GM12878 (cell line): Measurements from ENCODE around the gene KRTAP2-4. TPM values are rescaled to one million over a fixed set of nuclear protein-coding genes. Genes with fewer than 3 reads are reported as not detected.

Source experiments
- ATAC-seq: fragments of 200-7000 bp; cut with Tn5 transposase; 3 replicates; pipeline ENCODE4 v1.9.1; 2020; ENCODE audit warnings: mild to moderate bottlenecking, moderate library complexity
- BruUV-seq: library from RNA; stranded (reverse); fragments of 400-500 nt; replicated peaks from 2 replicates; lab custom pipeline; 2021; lab: Mats Ljungman, UMichigan
- CTCF ChIA-PET: fragments of 300-600 bp; sonication (Branson Sonifier 250); formaldehyde crosslinking; extraction: SDS; loops from one replicate; lab custom pipeline; 2021; ENCODE audit warnings: inconsistent platforms; lab: Yijun Ruan, JAX
- POLR2A ChIA-PET: fragments of 350-600 bp; formaldehyde crosslinking; extraction: SDS; loops from one replicate; lab custom pipeline; 2021; ENCODE audit warnings: inconsistent platforms; lab: Charles Lee
- RAD21 ChIA-PET: fragments of 300-600 bp; sonication (Branson Sonifier 250); formaldehyde crosslinking; loops from one replicate; lab custom pipeline; 2023; ENCODE audit warnings: antibody characterized with exemption; ENCODE audit not compliant: unreplicated experiment; lab: Charles Lee
- SMC1A ChIA-PET: fragments of 300-600 bp; sonication (Branson Sonifier 250); formaldehyde crosslinking; loops from one replicate; lab custom pipeline; 2023; ENCODE audit not compliant: unreplicated experiment, uncharacterized antibody; lab: Charles Lee
- DNase-seq: peaks from one replicate; pipeline ENCODE4 v3.0.0-alpha.2; 2011; ENCODE audit warnings: low read depth, low spot score
- FAIRE-seq: peaks from 3 replicates; lab custom pipeline; 2011; peaks lifted over from hg19 to GRCh38; lab: Jason Lieb, UNC
- H2AFZ ChIP-seq: 2 replicates; pipeline ENCODE4 v1.6.0; 2011; ENCODE audit warnings: low read depth, low read length, control low read depth; ENCODE audit not compliant: control insufficient read depth
- H3K27ac ChIP-seq: 2 replicates; pipeline ENCODE4 v1.5.1; 2011; ENCODE audit warnings: control low read depth; ENCODE audit not compliant: control insufficient read depth, insufficient read depth
- H3K27me3 ChIP-seq, 2 experiments: replicated peaks in 1 of 2; 2 replicates each; pipeline versions ENCODE4 v1.6.0 to v1.6.1; 2011; ENCODE audit warnings: low read length in 1 of 2; ENCODE audit not compliant: control insufficient read depth in 2 of 2, insufficient read depth in 2 of 2
- H3K36me3 ChIP-seq, 2 experiments: 2 replicates each; pipeline ENCODE4 v1.5.1; 2011; ENCODE audit warnings: low read length in 1 of 2; ENCODE audit not compliant: control insufficient read depth in 2 of 2, insufficient read depth in 2 of 2
- H3K4me1 ChIP-seq: 2 replicates; pipeline ENCODE4 v1.6.1; 2011; ENCODE audit warnings: mild to moderate bottlenecking, low read length, moderate library complexity, mixed read lengths; ENCODE audit not compliant: control insufficient read depth, insufficient read depth
- H3K4me2 ChIP-seq: 2 replicates; pipeline ENCODE4 v1.6.0; 2011; ENCODE audit warnings: control low read depth; ENCODE audit not compliant: control insufficient read depth, insufficient read depth
- H3K4me3 ChIP-seq: fragments of 200-600 bp; sonication (generic); 2 replicates; pipeline ENCODE4 v1.5.1; 2016
- H3K79me2 ChIP-seq: 2 replicates; pipeline ENCODE4 v1.6.0; 2011; ENCODE audit warnings: low read length; ENCODE audit not compliant: control insufficient read depth, insufficient read depth
- H3K9ac ChIP-seq: 2 replicates; pipeline ENCODE4 v1.8.0; 2011; ENCODE audit warnings: low read length, control low read depth, mixed read lengths; ENCODE audit not compliant: control insufficient read depth, insufficient read depth
- H3K9me3 ChIP-seq: replicated peaks from 3 replicates; pipeline ENCODE4 v1.5.1; 2011; ENCODE audit warnings: mild to moderate bottlenecking, low read length; ENCODE audit not compliant: control insufficient read depth, insufficient read depth
- H4K20me1 ChIP-seq: 2 replicates; pipeline ENCODE4 v1.6.0; 2011; ENCODE audit not compliant: control insufficient read depth, insufficient read depth
- BCL3 ChIP-seq: IDR thresholded peaks from 2 replicates; pipeline ENCODE4 v1.6.1; 2011; ENCODE audit warnings: borderline replicate concordance, low read depth, mild to moderate bottlenecking, moderate library complexity, low read length; ENCODE audit not compliant: insufficient read depth, poor library complexity, severe bottlenecking
- FOS ChIP-seq: IDR thresholded peaks from 3 replicates; pipeline ENCODE4 v1.6.1; 2011; ENCODE audit warnings: borderline replicate concordance; ENCODE audit not compliant: insufficient read length; ENCODE audit errors: extremely low read depth
- KDM1A ChIP-seq: fragments of 200-600 bp; sonication (generic); IDR thresholded peaks from 2 replicates; pipeline ENCODE4 v1.6.1; 2016; ENCODE audit warnings: borderline replicate concordance
- MYC ChIP-seq: IDR thresholded peaks from 2 replicates; pipeline ENCODE4 v1.6.1; 2011; ENCODE audit warnings: mild to moderate bottlenecking, low read length, moderate library complexity, inconsistent platforms; ENCODE audit not compliant: insufficient read depth, insufficient replicate concordance, insufficient read length, severe bottlenecking
- SREBF2 ChIP-seq: IDR thresholded peaks from 2 replicates; pipeline ENCODE4 v1.6.1; 2012; ENCODE audit warnings: mild to moderate bottlenecking, low read length
- ZZZ3 ChIP-seq: IDR thresholded peaks from 2 replicates; pipeline ENCODE4 v1.6.1; 2011; ENCODE audit warnings: low read depth; ENCODE audit not compliant: control insufficient read depth, insufficient read length
- WGBS: methylation state at CpG from one replicate; pipeline ENCODE4 v1.1.6; 2016; ENCODE audit warnings: low lambda C conversion rate; ENCODE audit not compliant: insufficient replicate concordance, insufficient coverage; ENCODE audit errors: missing lambda C conversion rate; 5-methylcytosine and 5-hydroxymethylcytosine counted together
- in situ Hi-C: fragments of 300-500 bp; cut with MboI; formaldehyde crosslinking; loops from 9 replicates; pipeline ENCODE4 v1.14.3; 2018; ENCODE audit warnings: mixed read lengths
- intact Hi-C: fragments of 100-400 bp; cut with micrococcal nuclease; formaldehyde crosslinking; loops from one replicate; pipeline ENCODE4 v1.14.2; 2022; ENCODE audit not compliant: unreplicated experiment
- polyA plus RNA-seq, 11 experiments: library from polyadenylated mRNA; depleted of rRNA in 4 of 11; unstranded in 6 of 11; stranded (reverse) in 5 of 11; fragments of >200 nt; fragmentation: Nextera tagmentation in 4 of 11; fragmentation: Illumina TruSeq in 1 of 11; extraction: Ambion mirVana in 4 of 11; extraction: Trizol in 1 of 11; gene quantifications; 1 replicate in 1 of 11; 2 replicates in 10 of 11; pipeline versions ENCODE4 v1.2.1 to v1.2.3, GENCODE V29; 2011 to 2016; ENCODE audit warnings: inconsistent platforms in 2 of 11, missing spikeins in 2 of 11, low read depth in 1 of 11
- total RNA-seq, 4 experiments: library from RNA; depleted of rRNA in 3 of 4; stranded (reverse); fragments of >200 nt in 3 of 4; fragmentation: Illumina TruSeq in 1 of 4; extraction: Trizol in 1 of 4; gene quantifications; 2 replicates each; pipeline versions ENCODE4 v1.2.1 to v1.2.3, GENCODE V29; 2013 to 2021
- TF ChIP-seq, protein P1 (sequence below): IDR thresholded peaks from 2 replicates; pipeline ENCODE4 v1.6.1; 2011; ENCODE audit warnings: borderline replicate concordance, low read depth, mild to moderate bottlenecking, moderate library complexity, mixed read lengths, low read length; ENCODE audit not compliant: insufficient read depth; ENCODE audit errors: extremely low read length
- TF ChIP-seq, protein P2 (sequence below): fragments of 450-650 bp; IDR thresholded peaks from 2 replicates; pipeline ENCODE4 v1.6.1; 2017; ENCODE audit warnings: mild to moderate bottlenecking, moderate library complexity
- TF ChIP-seq, protein P3 (sequence below): fragments of 450-650 bp; IDR thresholded peaks from 2 replicates; pipeline ENCODE4 v1.6.1; 2014; ENCODE audit warnings: mild to moderate bottlenecking
- TF ChIP-seq, protein P4 (sequence below): fragments of 150-350 bp; IDR thresholded peaks from 2 replicates; pipeline ENCODE4 v1.6.1; 2014; ENCODE audit warnings: mild to moderate bottlenecking, low read depth, low read length

The KRTAP2-4 gene
- total and polyA plus RNA-seq, 10 of the 15 experiments (the other 5 are each of a cell fraction or from before 2014, with no cell fraction given): not detected

DNA sequence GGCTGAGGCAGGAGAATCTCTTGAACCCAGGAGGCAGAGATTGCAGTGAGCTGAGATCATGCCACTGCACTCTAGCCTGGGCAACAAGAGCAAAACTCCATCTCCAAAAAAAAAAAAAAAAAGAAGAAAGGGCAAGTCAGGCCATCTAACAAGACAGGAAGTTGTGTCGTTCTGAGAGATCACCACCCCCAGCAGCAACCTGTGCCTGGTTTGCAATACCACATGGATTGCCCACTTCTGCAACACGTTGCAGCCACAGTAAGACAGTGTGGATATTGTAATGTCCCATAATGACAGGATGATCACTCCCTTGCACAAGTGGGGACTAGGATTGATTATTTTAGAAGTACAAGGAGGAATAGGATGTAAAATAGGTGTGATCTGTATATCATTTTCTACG lies 3.4 kb upstream of the KRTAP2-4 start:
- in situ Hi-C loops (no loop called here), intact Hi-C loops (no loop called here)
- Histone ChIP-seq H3K9me3 (no peaks in the 10 kb centered on the region), H4K20me1 (no peaks in the 10 kb centered on the region), H3K4me3 (no peak overlapping the region), H3K9ac (no peak overlapping the region), H3K4me2 (no peak overlapping the region), H3K36me3 (no peaks in the 10 kb centered on the region), H3K27ac (no peak overlapping the region), H3K27me3 (no peaks in the 10 kb centered on the region; a peak in 1 of 4 replicates)
- ATAC-seq: no peak
- SMC1A ChIA-PET: no interaction called here
- RAD21 ChIA-PET: no interaction called here
- no TSS peak for BruUV-seq
- CTCF ChIA-PET: no interaction called here
- TF ChIP-seq, protein P1, sequence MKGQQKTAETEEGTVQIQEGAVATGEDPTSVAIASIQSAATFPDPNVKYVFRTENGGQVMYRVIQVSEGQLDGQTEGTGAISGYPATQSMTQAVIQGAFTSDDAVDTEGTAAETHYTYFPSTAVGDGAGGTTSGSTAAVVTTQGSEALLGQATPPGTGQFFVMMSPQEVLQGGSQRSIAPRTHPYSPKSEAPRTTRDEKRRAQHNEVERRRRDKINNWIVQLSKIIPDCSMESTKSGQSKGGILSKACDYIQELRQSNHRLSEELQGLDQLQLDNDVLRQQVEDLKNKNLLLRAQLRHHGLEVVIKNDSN: no peak
- TF ChIP-seq, protein P2, sequence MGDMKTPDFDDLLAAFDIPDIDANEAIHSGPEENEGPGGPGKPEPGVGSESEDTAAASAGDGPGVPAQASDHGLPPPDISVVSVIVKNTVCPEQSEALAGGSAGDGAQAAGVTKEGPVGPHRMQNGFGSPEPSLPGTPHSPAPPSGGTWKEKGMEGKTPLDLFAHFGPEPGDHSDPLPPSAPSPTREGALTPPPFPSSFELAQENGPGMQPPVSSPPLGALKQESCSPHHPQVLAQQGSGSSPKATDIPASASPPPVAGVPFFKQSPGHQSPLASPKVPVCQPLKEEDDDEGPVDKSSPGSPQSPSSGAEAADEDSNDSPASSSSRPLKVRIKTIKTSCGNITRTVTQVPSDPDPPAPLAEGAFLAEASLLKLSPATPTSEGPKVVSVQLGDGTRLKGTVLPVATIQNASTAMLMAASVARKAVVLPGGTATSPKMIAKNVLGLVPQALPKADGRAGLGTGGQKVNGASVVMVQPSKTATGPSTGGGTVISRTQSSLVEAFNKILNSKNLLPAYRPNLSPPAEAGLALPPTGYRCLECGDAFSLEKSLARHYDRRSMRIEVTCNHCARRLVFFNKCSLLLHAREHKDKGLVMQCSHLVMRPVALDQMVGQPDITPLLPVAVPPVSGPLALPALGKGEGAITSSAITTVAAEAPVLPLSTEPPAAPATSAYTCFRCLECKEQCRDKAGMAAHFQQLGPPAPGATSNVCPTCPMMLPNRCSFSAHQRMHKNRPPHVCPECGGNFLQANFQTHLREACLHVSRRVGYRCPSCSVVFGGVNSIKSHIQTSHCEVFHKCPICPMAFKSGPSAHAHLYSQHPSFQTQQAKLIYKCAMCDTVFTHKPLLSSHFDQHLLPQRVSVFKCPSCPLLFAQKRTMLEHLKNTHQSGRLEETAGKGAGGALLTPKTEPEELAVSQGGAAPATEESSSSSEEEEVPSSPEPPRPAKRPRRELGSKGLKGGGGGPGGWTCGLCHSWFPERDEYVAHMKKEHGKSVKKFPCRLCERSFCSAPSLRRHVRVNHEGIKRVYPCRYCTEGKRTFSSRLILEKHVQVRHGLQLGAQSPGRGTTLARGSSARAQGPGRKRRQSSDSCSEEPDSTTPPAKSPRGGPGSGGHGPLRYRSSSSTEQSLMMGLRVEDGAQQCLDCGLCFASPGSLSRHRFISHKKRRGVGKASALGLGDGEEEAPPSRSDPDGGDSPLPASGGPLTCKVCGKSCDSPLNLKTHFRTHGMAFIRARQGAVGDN: no peak
- TF ChIP-seq ZZZ3 (no peak), FOS (no peak), SREBF2 (no peak), KDM1A (no peak), BCL3 (no peak), MYC (no peak)
- TF ChIP-seq, protein P3, sequence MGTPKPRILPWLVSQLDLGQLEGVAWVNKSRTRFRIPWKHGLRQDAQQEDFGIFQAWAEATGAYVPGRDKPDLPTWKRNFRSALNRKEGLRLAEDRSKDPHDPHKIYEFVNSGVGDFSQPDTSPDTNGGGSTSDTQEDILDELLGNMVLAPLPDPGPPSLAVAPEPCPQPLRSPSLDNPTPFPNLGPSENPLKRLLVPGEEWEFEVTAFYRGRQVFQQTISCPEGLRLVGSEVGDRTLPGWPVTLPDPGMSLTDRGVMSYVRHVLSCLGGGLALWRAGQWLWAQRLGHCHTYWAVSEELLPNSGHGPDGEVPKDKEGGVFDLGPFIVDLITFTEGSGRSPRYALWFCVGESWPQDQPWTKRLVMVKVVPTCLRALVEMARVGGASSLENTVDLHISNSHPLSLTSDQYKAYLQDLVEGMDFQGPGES: no peak
- TF ChIP-seq, protein P4, sequence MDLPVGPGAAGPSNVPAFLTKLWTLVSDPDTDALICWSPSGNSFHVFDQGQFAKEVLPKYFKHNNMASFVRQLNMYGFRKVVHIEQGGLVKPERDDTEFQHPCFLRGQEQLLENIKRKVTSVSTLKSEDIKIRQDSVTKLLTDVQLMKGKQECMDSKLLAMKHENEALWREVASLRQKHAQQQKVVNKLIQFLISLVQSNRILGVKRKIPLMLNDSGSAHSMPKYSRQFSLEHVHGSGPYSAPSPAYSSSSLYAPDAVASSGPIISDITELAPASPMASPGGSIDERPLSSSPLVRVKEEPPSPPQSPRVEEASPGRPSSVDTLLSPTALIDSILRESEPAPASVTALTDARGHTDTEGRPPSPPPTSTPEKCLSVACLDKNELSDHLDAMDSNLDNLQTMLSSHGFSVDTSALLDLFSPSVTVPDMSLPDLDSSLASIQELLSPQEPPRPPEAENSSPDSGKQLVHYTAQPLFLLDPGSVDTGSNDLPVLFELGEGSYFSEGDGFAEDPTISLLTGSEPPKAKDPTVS: no peak
- TF ChIP-seq, all 136 proteins: peak for 0
- no peak overlapping the region for H2AFZ ChIP-seq
- POLR2A ChIA-PET: no interaction called here
- WGBS: 2% methylated on average over 3 of the region's 3 CpGs
- H3K79me2 ChIP-seq: no peaks in the 10 kb centered on the region
- no peaks in the 10 kb centered on the region for H3K4me1 ChIP-seq
- no peak for DNase-seq
- FAIRE-seq: no peak
